GM23338 (cell line): ENCODE measurements around the gene COL6A1.

ENCODE experiments used
- CREB1 ChIP-seq: fragments of 250-450 bp; sonication (Bioruptor Pico); IDR thresholded peaks from 2 replicates; pipeline ENCODE4 v1.5.0; 2020; ENCODE audit warnings: low read depth, mild to moderate bottlenecking, moderate library complexity
- CTCF ChIP-seq, 2 experiments: fragments of 200-600 bp in 1 of 2; sonication (generic) in 1 of 2; conservative IDR thresholded peaks; 2 replicates each; pipeline versions ENCODE4 v1.5.1 to v1.6.1; 2016 to 2017; ENCODE audit warnings: antibody characterized with exemption in 2 of 2, low read depth in 2 of 2, mild to moderate bottlenecking in 2 of 2, moderate library complexity in 1 of 2
- ETS1 ChIP-seq: IDR thresholded peaks from 2 replicates; pipeline ENCODE4 v1.6.1; 2016; ENCODE audit warnings: antibody characterized with exemption
- EZH2 ChIP-seq: fragments of 200-600 bp; sonication (generic); IDR thresholded peaks from one replicate; pipeline ENCODE4 v1.8.0; 2017; ENCODE audit warnings: antibody characterized with exemption, mild to moderate bottlenecking, low read depth; ENCODE audit not compliant: unreplicated experiment
- EZH2phosphoT487 ChIP-seq: fragments of 200-600 bp; sonication (generic); IDR thresholded peaks from one replicate; pipeline ENCODE4 v1.8.1; 2018; ENCODE audit warnings: antibody characterized with exemption; ENCODE audit not compliant: unreplicated experiment
- JUNB ChIP-seq: IDR thresholded peaks from one replicate; pipeline ENCODE4 v1.6.1; 2016; ENCODE audit warnings: antibody characterized with exemption; ENCODE audit not compliant: unreplicated experiment
- NANOG ChIP-seq: IDR thresholded peaks from 2 replicates; pipeline ENCODE4 v1.6.1; 2016; ENCODE audit warnings: antibody characterized with exemption, borderline replicate concordance
- POLR2AphosphoS5 ChIP-seq: IDR thresholded peaks from 2 replicates; pipeline ENCODE4 v1.6.1; 2016; ENCODE audit warnings: antibody characterized with exemption, low read depth
- REST ChIP-seq: IDR thresholded peaks from one replicate; pipeline ENCODE4 v1.6.1; 2018; ENCODE audit warnings: antibody characterized with exemption; ENCODE audit not compliant: unreplicated experiment
- STAT1 ChIP-seq: IDR thresholded peaks from one replicate; pipeline ENCODE4 v1.6.1; 2016; ENCODE audit warnings: antibody characterized with exemption; ENCODE audit not compliant: unreplicated experiment
- ZNF114 ChIP-seq: fragments of 250-450 bp; sonication (Bioruptor Pico); IDR thresholded peaks from 2 replicates; pipeline ENCODE4 v1.5.0; 2020; ENCODE audit warnings: mild to moderate bottlenecking, moderate library complexity
- ZNF331 ChIP-seq: fragments of 250-450 bp; sonication (Bioruptor Pico); IDR thresholded peaks from 2 replicates; pipeline ENCODE4 v1.5.0; 2020; ENCODE audit warnings: low read depth, mild to moderate bottlenecking, moderate library complexity
- ZNF462 ChIP-seq: fragments of 250-450 bp; sonication (Bioruptor Pico); IDR thresholded peaks from 2 replicates; pipeline ENCODE4 v1.5.0; 2020; ENCODE audit warnings: mild to moderate bottlenecking, moderate library complexity

GRCh38 chr21:46049890-46050667 is 68.5 kb downstream of the COL6A1 start:
- TF ChIP-seq CTCF (conservative IDR thresholded peaks at IDR 0.05; ENCODE audit: low read depth in 2 of 2) (no peak), REST (no peak), EZH2phosphoT487 (no peak), POLR2AphosphoS5 (no peak), EZH2 (no peak), ETS1 (no peak; the same call in 1 of the 2 replicates), JUNB (no peak), CREB1 (no peak), ZNF114 (CRISPR knock-in tag) (no peak), STAT1 (no peak), NANOG (no peak), ZNF462 (CRISPR knock-in tag) (no peak), ZNF331 (no peak)
